IMR-90 (cell line): ENCODE results near the gene EPN1. TPM values are rescaled to one million over a fixed set of nuclear protein-coding genes. Genes with fewer than 3 reads are reported as not detected.
A peak's percentile ranks its signal among the peaks of the same experiment; 100 is the strongest.

Source experiments
- ATAC-seq: fragments of 200-7000 bp; cut with Tn5 transposase; 2 replicates; pipeline ENCODE4 v1.9.1; 2020; ENCODE audit warnings: low read depth, mild to moderate bottlenecking, moderate library complexity
- BruUV-seq: library from RNA; stranded (reverse); fragments of 400-500 nt; replicated peaks from 2 replicates; lab custom pipeline; 2021; lab: Mats Ljungman, UMichigan
- CTCF ChIA-PET: fragments of 300-600 bp; formaldehyde crosslinking; extraction: SDS; loops from one replicate; lab custom pipeline; 2021; ENCODE audit warnings: antibody characterized with exemption; lab: Yijun Ruan, JAX
- POLR2A ChIA-PET: fragments of 300-600 bp; sonication (Branson Sonifier 250); formaldehyde crosslinking; loops from one replicate; lab custom pipeline; 2022; ENCODE audit warnings: antibody characterized with exemption; ENCODE audit not compliant: unreplicated experiment; lab: Charles Lee
- DNase-seq: peaks from one replicate; pipeline ENCODE4 v3.0.0; 2013
- H2AFZ ChIP-seq: replicated peaks from 2 replicates; pipeline ENCODE3; 2013; ENCODE audit warnings: low read length, mild to moderate bottlenecking; ENCODE audit not compliant: poor library complexity
- H2AK5ac ChIP-seq: 2 replicates; pipeline ENCODE4 v1.6.1; 2013; ENCODE audit warnings: low read depth, low read length, inconsistent platforms
- H2AK9ac ChIP-seq: replicated peaks from 2 replicates; pipeline ENCODE3; 2013; ENCODE audit warnings: mild to moderate bottlenecking, low read depth, low read length, moderate library complexity; ENCODE audit not compliant: poor library complexity
- H2BK120ac ChIP-seq: 2 replicates; pipeline ENCODE4 v1.6.1; 2013; ENCODE audit warnings: low read depth, low read length, inconsistent platforms
- H2BK15ac ChIP-seq: 3 replicates; pipeline ENCODE4 v1.6.1; 2013; ENCODE audit warnings: low read depth, low read length, inconsistent platforms
- H2BK20ac ChIP-seq: 2 replicates; pipeline ENCODE4 v1.6.1; 2013; ENCODE audit warnings: low read depth, mild to moderate bottlenecking, inconsistent platforms, low read length, moderate library complexity
- H2BK5ac ChIP-seq: 2 replicates; pipeline ENCODE4 v1.6.1; 2013; ENCODE audit warnings: mild to moderate bottlenecking, low read depth, low read length, inconsistent platforms; ENCODE audit not compliant: poor library complexity, severe bottlenecking
- H3K14ac ChIP-seq: replicated peaks from 2 replicates; pipeline ENCODE4 v1.6.1; 2013; ENCODE audit warnings: low read depth, low read length, inconsistent platforms
- H3K18ac ChIP-seq: 2 replicates; pipeline ENCODE4 v1.6.1; 2013; ENCODE audit warnings: low read depth, low read length, control low read depth
- H3K23ac ChIP-seq: 2 replicates; pipeline ENCODE4 v1.6.1; 2013; ENCODE audit warnings: low read depth, low read length, inconsistent platforms
- H3K27ac ChIP-seq: 2 replicates; pipeline ENCODE4 v1.5.1; 2013; ENCODE audit warnings: mild to moderate bottlenecking, control low read depth, low read length; ENCODE audit not compliant: insufficient read depth
- H3K27me3 ChIP-seq: 2 replicates; pipeline ENCODE4 v1.6.1; 2013; ENCODE audit warnings: low read length; ENCODE audit not compliant: control insufficient read depth, insufficient read depth
- H3K36me3 ChIP-seq: 2 replicates; pipeline ENCODE4 v1.6.1; 2013; ENCODE audit warnings: low read length, mixed read lengths; ENCODE audit not compliant: control insufficient read depth, insufficient read depth
- H3K4ac ChIP-seq: 2 replicates; pipeline ENCODE4 v1.6.1; 2013; ENCODE audit warnings: low read depth, low read length, inconsistent platforms
- H3K4me1 ChIP-seq: 2 replicates; pipeline ENCODE4 v1.6.1; 2013; ENCODE audit warnings: low read length, mixed read lengths; ENCODE audit not compliant: control insufficient read depth, insufficient read depth
- H3K4me2 ChIP-seq: 2 replicates; pipeline ENCODE4 v1.6.1; 2013; ENCODE audit warnings: low read depth, mild to moderate bottlenecking, control low read depth, low read length, moderate library complexity
- H3K4me3 ChIP-seq: 2 replicates; pipeline ENCODE4 v1.5.1; 2013; ENCODE audit warnings: low read depth, mild to moderate bottlenecking, control low read depth, low read length, moderate library complexity; ENCODE audit not compliant: insufficient read depth
- H3K56ac ChIP-seq: 2 replicates; pipeline ENCODE4 v1.6.1; 2013; ENCODE audit warnings: low read length, inconsistent platforms; ENCODE audit not compliant: insufficient read depth; ENCODE audit errors: extremely low read depth
- H3K79me1 ChIP-seq, 2 experiments: 2 replicates each; pipeline ENCODE4 v1.6.1; 2013; ENCODE audit warnings: low read length in 2 of 2, inconsistent platforms in 1 of 2, low read depth in 1 of 2
- H3K9ac ChIP-seq: 2 replicates; pipeline ENCODE4 v1.6.1; 2013; ENCODE audit warnings: low read depth, low read length, control low read depth
- H3K9me1 ChIP-seq: 2 replicates; pipeline ENCODE4 v1.6.1; 2013; ENCODE audit warnings: low read length, inconsistent platforms; ENCODE audit not compliant: insufficient read depth
- H3K9me3 ChIP-seq: 2 replicates; pipeline ENCODE4 v1.6.1; 2013; ENCODE audit warnings: low read length; ENCODE audit not compliant: control insufficient read depth, insufficient read depth
- H4K20me1 ChIP-seq: 2 replicates; pipeline ENCODE4 v1.6.1; 2013; ENCODE audit warnings: low read length, inconsistent platforms; ENCODE audit not compliant: insufficient read depth
- H4K5ac ChIP-seq: 2 replicates; pipeline ENCODE4 v1.6.1; 2013; ENCODE audit warnings: mild to moderate bottlenecking, low read depth, low read length, control low read depth
- H4K8ac ChIP-seq, 2 experiments: 2 replicates each; pipeline ENCODE4 v1.6.1; 2013; ENCODE audit warnings: low read depth in 2 of 2, low read length in 2 of 2, control low read depth in 1 of 2, inconsistent platforms in 1 of 2
- H4K91ac ChIP-seq: 2 replicates; pipeline ENCODE4 v1.6.1; 2013; ENCODE audit warnings: low read depth, low read length, inconsistent platforms; ENCODE audit not compliant: insufficient read depth
- ELK1 ChIP-seq: fragments of 150-350 bp; IDR thresholded peaks from 2 replicates; pipeline ENCODE4 v1.6.1; 2016; ENCODE audit warnings: low read depth, mild to moderate bottlenecking, low read length, moderate library complexity, borderline replicate concordance
- SMC3 ChIP-seq: fragments of 150-350 bp; IDR thresholded peaks from 2 replicates; pipeline ENCODE4 v1.6.1; 2016; ENCODE audit warnings: low read depth, mild to moderate bottlenecking, antibody characterized with exemption, low read length, moderate library complexity
- WGBS, 2 experiments: methylation state at CpG; one replicate each; pipeline versions ENCODE4 v1.1.5 to v1.1.7; 2013; ENCODE audit warnings: missing lambda C conversion rate in 2 of 2; ENCODE audit not compliant: insufficient read length in 1 of 2; ENCODE audit errors: extremely low coverage in 2 of 2; 5-methylcytosine and 5-hydroxymethylcytosine counted together
- dilution Hi-C: fragments of 300-500 bp; cut with HindIII; formaldehyde crosslinking; loops from one replicate; pipeline ENCODE4 v1.14.3; 2018; ENCODE audit warnings: low sequenced_read_pairs; ENCODE audit not compliant: unreplicated experiment
- in situ Hi-C: fragments of 300-500 bp; cut with MboI; formaldehyde crosslinking; loops from 3 replicates; pipeline ENCODE4 v1.14.3; 2019; ENCODE audit warnings: low sequenced_read_pairs, inconsistent platforms, mixed read lengths
- intact Hi-C: fragments of 100-400 bp; cut with micrococcal nuclease; formaldehyde crosslinking; loops from 2 replicates; pipeline ENCODE4 v1.10.0; 2022
- polyA plus RNA-seq, 3 experiments: library from polyadenylated mRNA; depleted of rRNA; stranded (reverse); fragments of >200 nt; gene quantifications; 2 replicates each; pipeline ENCODE4 v1.2.3, GENCODE V29; 2012; ENCODE audit warnings: low replicate concordance in 1 of 3
- total RNA-seq: library from RNA; depleted of rRNA; stranded (reverse); fragments of >200 nt; gene quantifications from 2 replicates; pipeline ENCODE4 v1.2.3, GENCODE V29; 2012
- TF ChIP-seq, protein P1 (sequence below): conservative IDR thresholded peaks from 2 replicates; pipeline ENCODE4 v1.5.1; 2012; ENCODE audit warnings: mild to moderate bottlenecking, low read depth, low read length, improper control_type of control experiment
- TF ChIP-seq, protein P2 (sequence below): fragments of 150-350 bp; IDR thresholded peaks from 2 replicates; pipeline ENCODE4 v1.6.1; 2017; ENCODE audit warnings: mild to moderate bottlenecking, antibody characterized with exemption, low read length, low read depth

Gene EPN1
- total and polyA plus RNA-seq, 2 of the 4 experiments (the other 2 are of a cell fraction), result 19.0 to 122 TPM

- H3K4me2 ChIP-seq, result peak overlapping the region; percentile 92
- 0 out of 2 replicates have a peak overlapping the region, but pooled peaks have one; percentile 11 for H3K9ac ChIP-seq
Measured at GRCh38 chr19:55656988-55657747, 17.9 kb upstream of the EPN1 start.

More at GRCh38 chr19:55656988-55657747, 17.9 kb upstream of the EPN1 start:
- H3K9me3 ChIP-seq, result no peaks in the 10 kb centered on the region
- BruUV-seq, result no TSS peak
- H3K4me3 ChIP-seq, result peak overlapping the region; percentile 79; the same call in 1 of the 2 replicates
- H3K27ac ChIP-seq, result no peak overlapping the region
- ChIA-PET CTCF (interaction anchor here (1.3 kb wide), 1 partner anchor 14 kb away, joined by 5 read pairs; no protein-coding TSS in a partner anchor), POLR2A (no interaction called here)
- no peak overlapping the region for H3K56ac ChIP-seq
- TF ChIP-seq SMC3 (no peak), ELK1 (no peak)
- TF ChIP-seq, protein P1, sequence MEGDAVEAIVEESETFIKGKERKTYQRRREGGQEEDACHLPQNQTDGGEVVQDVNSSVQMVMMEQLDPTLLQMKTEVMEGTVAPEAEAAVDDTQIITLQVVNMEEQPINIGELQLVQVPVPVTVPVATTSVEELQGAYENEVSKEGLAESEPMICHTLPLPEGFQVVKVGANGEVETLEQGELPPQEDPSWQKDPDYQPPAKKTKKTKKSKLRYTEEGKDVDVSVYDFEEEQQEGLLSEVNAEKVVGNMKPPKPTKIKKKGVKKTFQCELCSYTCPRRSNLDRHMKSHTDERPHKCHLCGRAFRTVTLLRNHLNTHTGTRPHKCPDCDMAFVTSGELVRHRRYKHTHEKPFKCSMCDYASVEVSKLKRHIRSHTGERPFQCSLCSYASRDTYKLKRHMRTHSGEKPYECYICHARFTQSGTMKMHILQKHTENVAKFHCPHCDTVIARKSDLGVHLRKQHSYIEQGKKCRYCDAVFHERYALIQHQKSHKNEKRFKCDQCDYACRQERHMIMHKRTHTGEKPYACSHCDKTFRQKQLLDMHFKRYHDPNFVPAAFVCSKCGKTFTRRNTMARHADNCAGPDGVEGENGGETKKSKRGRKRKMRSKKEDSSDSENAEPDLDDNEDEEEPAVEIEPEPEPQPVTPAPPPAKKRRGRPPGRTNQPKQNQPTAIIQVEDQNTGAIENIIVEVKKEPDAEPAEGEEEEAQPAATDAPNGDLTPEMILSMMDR, result no peak
- TF ChIP-seq, protein P2, sequence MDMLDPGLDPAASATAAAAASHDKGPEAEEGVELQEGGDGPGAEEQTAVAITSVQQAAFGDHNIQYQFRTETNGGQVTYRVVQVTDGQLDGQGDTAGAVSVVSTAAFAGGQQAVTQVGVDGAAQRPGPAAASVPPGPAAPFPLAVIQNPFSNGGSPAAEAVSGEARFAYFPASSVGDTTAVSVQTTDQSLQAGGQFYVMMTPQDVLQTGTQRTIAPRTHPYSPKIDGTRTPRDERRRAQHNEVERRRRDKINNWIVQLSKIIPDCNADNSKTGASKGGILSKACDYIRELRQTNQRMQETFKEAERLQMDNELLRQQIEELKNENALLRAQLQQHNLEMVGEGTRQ, result no peak
- intact Hi-C loops, result no loop called here
- H2AK9ac ChIP-seq, result no peak overlapping the region
- WGBS, 2 experiments, result 63% methylated on average over 9 of the region's 18 CpGs; no CpG with 5 or more reads in 1 of the 2 experiments
- no peak overlapping the region for H2AFZ ChIP-seq
- DNase-seq, result no peak
- in situ Hi-C loops, result loop anchor here (25.0 kb wide), 2 partner anchors 1195 to 1520 kb away; partner anchors contain the start of genes CDC42EP5, CNOT3 and LENG9
- no peak for ATAC-seq
- peaks cover 75% of the 10 kb centered on the region for H4K20me1 ChIP-seq
- H3K79me1 ChIP-seq, result peaks cover 0 to 28% of the 10 kb centered on the region in 2 experiments; a peak in 3 of 4 replicates
- H3K14ac ChIP-seq, result no peak overlapping the region
- H3K4me1 ChIP-seq, result peaks cover 10% of the 10 kb centered on the region
- H4K5ac ChIP-seq, result no peak overlapping the region
- no peaks in the 10 kb centered on the region for H3K27me3 ChIP-seq
- no peak overlapping the region for H2BK5ac ChIP-seq
- H2BK20ac ChIP-seq, result no peak overlapping the region
- no peak overlapping the region for H2AK5ac ChIP-seq
- H3K18ac ChIP-seq, result no peak overlapping the region
- peaks cover 13% of the 10 kb centered on the region for H3K9me1 ChIP-seq
- no peak overlapping the region for H4K91ac ChIP-seq
- peaks cover 30% of the 10 kb centered on the region for H3K36me3 ChIP-seq
- H2BK15ac ChIP-seq, result no peak overlapping the region
- H2BK120ac ChIP-seq, result no peak overlapping the region
- no peak overlapping the region for H3K4ac ChIP-seq
- H3K23ac ChIP-seq, result peak overlapping the region; percentile 70
- H4K8ac ChIP-seq, result no peak overlapping the region
- dilution Hi-C loops, result no loop called here
